HG03280 (cell line): ENCODE measurements around the gene NFE2.
"Not testable (repeated sequence)": the region's sequence is repeated elsewhere in the genome, so short reads cannot be mapped to it uniquely, and the experiment has no call there.

Source experiments
- ATAC-seq: cut with Tn5 transposase; IDR thresholded peaks from one replicate; pipeline ENCODE4 v1.9.1; 2021; ENCODE audit warnings: mild to moderate bottlenecking, moderate library complexity; ENCODE audit not compliant: unreplicated experiment

The NFE2 gene

DNA sequence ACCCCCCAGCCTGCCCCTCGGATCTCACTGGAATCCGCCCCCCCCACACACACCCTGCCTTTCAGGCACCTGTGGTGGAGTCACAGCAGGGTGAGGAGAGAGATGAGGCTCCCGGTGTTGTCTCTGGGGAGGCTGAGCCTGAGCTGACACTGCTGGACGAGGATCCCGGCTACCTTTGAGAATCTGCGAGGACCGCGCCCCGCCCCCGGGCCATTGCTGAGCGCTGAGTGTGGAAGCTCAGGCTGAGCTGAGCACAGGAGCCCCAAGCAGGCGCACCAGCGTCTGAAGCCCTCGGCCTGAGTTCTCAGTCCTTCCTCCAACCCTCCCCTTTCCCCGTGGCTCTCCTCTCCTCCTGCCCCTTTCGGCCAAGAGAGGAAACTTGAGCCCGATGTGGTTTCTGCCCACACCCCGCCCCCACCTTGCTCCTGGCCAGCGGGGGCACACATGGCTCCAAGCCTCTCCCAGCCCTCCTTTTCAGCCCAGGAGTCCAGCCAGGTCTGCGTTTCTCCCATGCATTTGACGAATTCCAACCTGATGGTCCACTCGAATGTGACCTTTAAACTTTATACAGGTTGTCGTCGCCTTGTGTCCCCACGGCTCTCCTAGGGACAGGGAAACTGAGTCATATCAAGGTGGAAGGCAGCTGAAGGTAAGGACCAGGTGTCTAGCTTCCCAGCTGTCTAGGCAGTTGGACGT is at the start of gene NFE2:
Gene NFE2 (minus strand): TSS at position 284 of the 696 bp plus-strand sequence. CDS start 5,767 bp downstream, outside the sequence.
- no peak for ATAC-seq

DNA sequence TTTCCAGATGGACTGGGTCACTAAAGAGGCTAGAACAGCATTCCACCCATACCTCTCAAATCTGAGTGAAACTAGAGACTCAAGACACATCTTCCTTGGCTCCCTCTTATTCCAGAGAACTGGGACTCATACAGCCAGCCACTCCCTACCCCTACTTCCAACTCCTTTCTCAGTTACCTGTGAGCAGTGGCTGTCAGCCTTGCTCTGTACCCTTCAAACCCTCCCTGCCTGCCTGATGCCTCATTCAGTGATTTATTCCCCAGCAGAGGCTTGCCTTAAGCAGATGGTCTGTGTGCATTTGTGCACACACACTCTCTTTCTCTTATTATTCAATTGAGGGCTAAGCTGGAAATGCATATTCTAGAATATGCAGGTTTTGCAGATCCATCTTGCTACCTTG is 48.9 kb upstream of the NFE2 start:
- ATAC-seq, result no peak

DNA sequence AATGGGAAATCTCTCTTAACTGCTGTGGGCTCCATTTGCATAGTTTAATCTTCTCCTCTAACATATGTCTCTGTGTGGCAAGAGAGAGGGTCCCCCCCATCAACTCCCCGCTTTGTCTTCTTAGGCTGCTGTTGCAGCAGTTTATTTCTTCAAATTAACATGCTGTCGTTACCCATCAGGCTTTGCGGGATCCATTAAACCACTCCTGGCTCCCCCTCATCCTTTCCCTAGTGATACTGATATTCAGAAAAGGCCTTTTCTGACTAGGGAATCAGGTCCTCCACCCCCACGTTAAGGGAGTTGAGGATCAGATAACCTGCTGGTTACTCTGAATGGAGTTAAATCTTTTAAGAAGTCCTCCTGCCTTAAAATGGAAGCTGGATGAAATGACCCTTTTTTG is 48.2 kb upstream of the NFE2 start:
- ATAC-seq, result no peak

DNA sequence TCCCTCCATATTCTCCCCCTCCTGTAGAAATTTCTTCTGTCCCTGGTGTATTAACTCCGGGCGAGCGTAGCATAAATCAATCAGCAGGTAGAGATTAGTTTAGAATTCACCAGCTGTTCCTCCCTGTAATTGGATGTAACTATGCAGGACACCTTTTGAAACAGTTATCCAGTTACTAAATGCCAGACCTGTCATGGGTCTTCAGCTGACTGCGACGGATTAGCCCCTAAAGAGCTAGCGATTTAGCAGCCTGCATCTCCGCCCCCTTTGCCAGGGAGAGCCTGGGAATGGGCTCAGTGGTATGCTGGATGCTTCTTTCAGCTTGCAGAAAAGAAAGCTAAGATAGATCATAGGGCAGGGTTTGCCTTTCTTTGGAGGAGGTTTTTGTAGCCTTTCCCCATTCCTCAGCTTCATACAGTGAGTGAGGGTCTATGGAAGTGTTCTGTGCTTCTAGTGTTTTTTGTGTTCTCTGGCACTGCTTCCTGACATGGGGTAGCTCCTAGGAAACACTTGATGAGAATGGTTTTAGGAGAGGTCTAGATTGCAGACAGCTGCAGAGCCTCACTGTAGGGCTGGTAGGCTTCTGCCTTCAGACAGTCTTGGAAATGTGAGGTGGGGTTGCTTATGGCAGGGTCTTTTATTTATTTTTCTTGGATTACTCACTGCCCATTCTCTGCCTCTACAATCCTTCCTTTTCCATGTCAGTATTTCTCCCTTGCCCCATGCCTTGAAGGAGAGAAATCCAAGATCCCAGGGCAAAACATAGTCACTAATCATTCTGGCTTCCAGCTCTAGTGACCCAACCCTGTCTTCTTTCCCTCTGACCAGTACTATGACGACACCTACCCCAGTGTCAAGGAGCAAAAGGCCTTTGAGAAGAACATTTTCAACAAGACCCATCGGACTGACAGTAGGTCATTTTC is 40.8 kb upstream of the NFE2 start:
- no peak for ATAC-seq

DNA sequence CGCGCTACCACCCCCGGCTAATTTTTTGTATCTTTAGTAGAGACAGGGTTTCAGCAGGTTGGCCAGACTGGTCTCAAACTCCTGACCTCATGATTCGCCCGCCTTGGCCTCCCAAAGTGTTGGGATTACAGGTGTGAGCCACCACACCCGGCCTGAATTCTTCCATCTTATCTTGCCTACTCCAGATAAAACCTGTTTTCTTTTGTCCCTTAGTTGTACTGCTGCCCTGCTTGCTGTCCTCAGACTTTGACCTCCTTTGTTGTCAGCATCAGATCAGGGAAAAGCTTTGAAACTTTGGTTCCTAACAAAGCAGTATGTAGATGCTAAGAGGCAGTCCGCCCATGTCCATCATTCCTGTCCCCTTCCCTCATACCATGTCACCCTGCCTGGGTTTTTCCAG is 40.0 kb upstream of the NFE2 start:
- ATAC-seq, result no peak

DNA sequence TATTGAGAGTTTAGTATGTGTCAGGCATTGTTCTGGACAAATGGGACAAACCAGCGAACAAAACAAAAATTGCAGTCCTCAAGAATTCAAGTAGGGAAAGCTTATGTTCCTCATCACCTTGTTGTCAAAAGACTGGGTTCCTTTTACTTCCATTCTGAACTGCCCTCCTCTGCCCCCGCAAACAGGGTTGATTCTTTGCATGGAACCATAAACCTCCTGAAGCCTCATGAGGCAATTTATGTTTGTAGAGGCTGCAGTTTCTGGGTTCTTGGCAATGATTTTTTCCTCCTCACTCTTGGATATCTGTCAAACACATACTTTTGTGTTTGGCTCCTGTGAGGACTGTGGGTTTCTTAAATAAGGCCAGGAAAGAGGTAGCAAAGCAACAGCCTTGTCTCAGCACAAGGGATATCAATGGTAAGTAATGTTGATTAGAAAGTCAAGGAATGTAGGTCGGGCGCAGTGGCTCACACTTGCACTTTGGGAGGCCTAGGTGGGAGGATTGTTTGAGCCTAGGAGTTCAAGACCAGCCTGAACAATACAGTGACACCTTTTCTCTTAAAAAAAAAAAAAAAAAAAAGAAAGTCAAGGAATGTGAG is 38.0 kb upstream of the NFE2 start:
- ATAC-seq, result no peak

DNA sequence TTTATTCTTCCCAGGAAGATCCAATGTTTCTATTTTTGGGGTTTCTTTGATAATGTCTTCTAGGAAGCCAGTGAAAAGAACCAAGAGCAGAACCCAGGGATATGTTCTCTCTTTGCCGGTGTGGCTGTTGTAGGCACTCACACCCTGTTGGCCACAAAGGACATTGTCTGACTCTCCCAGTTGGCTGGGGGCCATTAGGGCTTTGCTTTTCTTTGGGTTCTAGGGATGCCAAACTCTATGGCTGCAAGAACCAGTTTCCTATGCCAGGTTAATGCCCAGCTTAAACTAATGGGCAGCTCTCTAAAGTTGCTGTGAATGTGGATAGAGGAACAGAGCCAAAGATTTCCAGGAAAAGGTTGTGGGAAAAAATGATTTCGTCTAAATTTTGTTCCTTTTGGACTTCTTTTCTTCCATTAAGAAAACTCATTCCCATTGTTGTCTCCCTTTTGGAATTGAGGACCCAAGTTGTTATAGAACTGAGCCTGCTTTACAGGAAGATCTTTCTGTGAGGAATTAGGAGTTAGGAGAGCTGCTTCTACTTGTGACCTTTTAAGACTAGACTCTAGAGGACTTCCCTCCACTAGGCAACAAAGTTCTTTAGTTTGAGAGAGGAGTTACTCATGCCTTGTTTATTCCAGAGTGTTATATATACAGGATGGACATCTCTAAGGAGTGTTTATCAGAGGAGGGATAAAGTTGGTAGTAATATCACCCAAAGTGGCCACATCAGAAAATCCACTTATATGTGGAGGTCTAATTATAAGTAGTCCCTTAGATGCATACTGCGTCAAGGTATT is 37.2 kb upstream of the NFE2 start:
- ATAC-seq, result no peak

DNA sequence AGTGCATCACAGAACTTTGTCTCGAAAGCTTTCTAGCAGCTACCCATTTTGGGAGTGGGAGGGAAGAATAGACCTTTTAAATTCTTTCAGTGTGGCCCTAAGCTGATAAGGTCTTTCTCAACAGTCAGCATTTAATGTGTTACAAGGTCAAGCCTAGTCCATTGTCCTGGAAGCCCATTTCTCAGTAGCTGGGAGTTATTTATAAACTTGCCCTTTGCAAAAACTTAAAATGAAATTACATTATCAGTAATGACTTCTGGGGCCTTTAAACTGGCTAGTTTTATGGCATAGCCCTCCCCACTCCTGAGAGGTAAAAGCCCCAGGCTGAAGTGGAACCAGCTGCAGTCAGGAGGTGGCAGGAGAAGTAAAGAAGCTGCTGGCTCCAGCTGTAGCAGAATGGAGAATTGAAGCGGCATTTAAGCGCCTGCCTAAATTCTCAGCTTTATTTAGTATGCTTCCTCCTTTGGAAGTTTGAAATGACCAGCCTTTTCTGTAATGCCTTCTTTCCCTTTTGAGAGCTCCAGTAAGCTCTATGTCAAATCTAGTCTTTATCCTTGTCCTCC is 36.5 kb upstream of the NFE2 start:
- no peak for ATAC-seq

DNA sequence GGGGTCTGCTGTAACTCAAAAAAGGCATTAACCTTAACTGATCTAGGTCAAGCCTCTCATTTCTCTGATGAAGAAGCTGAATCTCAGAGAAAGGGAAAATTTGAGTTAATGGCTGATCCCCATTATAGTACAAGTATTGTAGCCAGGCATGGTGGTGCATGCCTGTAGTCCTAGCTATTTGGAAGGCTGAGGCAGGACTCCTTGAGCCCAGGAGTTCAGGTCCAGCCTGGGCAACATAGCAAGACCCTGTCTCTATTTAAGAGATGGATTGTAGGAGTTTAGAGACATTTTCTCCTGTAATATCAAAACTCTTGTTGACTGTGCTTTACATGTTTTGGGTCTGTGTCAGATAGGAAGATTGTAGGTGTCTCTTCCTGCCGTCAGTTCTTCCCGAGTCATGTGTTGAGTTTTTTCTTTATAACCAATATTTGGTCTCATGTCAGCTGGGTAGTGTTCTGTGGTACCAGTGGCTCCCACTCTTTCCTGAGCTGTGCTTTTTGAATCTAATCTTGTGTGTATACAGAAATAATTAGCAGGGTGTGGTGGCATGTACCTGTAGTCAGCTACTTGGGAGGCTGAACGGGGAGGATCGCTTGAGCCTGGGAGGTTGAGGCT is 32.7 kb upstream of the NFE2 start:
- no peak for ATAC-seq

DNA sequence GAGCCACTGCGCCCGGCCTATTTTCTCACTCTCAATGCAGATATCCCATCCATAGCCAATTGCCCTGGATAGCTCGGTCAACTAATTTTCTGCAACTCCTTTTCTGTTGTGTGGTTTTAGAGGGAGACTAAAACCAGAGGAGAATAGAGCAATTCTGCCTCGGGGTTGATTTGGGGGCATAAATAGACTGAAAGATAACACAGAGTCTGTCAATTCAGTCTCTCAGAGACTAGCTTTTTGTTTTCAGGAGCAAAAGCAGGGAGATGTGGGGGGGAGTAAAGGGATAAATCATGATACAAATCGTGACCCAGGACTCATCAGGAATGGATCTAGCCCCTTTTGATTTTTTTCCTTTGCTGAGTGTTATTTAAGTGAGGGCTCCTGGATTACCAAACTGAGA is 30.6 kb upstream of the NFE2 start:
- no peak for ATAC-seq

DNA sequence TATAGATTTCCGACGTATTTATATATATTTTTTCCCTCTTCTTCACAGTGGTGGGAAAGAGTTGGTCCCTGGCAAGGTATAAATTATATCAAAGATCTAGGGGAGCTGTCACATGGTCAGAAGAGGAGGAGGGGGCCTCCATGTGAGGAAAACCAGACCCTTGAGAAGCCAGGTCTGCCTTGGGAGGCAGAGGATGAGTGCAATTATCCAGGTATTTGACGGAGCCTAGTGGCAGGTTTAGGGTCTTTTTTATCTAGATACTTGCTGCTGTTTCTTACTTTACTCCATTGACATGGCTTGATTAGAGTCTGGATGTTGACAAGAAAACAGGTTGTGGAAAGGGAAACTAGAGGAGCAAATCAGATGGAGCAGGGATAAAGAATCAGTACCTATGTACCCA is 29.6 kb upstream of the NFE2 start:
- ATAC-seq, result no peak

DNA sequence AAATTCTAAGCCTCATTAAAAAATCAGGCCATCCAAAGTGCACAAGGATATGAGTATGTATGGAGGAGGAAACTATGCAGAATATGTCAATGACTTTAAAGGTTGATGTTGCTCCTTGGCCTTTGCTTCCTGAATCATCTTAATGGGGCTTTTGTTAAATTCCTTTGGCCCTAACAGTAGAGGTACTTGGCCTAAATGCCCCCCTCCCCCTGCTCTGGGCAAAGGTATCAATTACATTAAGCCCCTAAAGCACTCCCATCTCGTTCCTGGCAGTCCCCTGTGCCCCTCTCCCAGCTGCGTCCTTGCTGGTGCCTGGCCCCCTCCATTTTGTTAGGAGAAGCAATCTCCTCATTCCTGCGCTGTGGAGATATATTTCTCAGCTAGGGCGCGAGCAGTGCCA is 28.9 kb upstream of the NFE2 start:
- ATAC-seq, result no peak

DNA sequence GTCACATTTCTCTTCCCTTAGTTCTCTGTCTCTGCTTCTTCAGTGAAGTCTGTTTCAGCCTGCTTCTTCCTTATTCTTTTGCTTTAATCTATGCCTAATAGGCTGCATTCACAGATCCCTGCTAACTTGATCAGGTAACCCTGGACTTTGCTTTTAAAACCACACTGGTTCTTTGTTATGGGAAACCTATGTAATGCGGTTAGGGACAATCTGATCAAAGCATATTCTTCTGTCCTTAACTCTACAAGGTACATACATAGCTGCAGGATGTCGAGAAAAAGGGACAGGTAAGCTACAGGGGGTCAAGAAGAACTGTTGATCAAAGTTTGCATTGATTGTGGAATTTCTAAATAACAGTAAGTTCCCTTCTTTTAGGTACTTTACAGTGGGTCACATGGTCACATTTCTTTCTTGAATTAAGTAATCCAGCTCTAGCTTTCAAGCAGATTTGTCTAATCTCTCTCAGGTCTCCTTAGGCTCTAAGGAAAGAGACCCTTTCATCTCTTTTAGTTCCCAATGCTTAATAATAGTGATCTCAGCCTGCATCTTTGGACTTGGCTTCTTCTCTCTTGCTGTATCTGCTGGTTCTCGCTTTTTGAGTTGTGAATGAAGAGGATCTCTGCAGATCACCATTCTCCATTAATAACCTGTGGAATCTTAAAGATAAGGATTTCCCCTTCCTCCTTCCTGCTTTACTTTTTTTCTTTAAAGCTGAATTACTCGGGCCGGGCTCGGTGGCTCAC is 28.0 kb upstream of the NFE2 start:
- no peak for ATAC-seq

DNA sequence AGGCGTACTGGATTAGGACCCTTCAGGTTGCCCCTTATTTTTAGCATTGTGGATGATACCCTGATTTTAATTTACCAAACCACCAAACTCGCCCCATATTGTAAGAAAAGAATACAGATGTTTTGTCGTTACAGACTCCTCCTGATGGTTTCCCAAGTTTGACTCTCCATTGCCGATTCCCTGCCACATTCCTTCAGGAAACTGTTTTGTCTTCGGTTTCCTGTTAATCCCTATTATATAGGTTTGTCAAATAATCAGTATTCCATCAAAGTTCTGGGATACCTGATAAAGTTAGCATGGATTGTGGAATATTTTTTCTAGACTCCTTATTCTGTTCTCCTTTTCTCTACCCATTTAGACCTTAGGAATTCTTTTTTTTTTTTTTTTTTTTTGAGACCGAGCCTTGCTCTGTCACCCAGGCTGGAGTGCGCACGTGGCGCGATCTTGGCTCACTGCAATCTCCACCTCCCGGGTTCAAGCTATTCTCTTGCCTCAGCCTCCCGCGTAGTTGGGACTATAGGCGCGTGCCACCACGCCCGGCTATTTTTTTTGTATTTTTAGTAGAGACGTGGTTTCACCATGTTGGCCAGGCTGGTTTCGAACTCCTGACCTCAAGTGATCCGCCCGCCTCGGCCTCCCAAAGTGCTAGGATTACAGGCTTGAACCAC is 24.8 kb upstream of the NFE2 start:
- not testable (repeated sequence) for ATAC-seq

DNA sequence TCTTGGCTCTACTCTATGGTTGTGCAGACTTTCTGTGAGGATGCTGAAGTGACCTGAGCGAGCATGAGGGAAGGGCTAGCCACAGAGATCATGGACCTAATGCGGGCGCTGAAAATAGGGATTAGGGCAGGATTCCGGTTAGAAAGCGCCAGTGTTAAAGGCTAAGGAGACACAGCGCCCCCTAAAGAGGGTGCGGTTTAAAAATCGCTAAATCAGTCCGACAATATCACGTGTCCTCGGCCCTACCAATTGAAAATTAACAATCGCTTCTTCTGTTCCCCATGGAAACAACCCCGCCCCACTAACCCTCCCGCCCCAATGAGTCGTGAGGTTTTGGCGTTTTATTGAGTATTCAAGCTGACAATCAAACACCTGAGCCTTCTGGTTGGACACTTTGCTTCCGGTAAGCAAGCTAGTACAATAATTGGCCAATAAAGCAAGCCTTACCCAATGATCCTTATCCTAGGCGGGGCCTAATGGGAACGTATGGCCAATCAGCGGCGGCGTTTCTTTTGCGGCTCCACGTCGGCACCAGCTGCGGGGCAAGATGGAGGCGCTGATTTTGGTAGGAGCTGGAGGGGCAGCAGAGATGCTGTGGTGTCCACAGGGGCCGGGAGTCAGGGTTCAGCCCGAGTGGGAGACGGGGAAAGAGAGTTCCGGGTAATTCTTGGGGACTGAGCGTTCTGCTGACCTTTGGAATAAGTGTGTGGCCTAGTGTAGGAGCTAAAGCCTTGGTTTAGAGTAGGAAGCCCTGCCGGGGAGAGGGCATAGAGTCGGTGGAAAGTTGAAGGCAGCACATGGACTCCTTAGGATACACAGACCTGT is 24.0 kb upstream of the NFE2 start, which contains the start of gene COPZ1:
Gene COPZ1 (plus strand): TSS at position 515 of the 825 bp plus-strand sequence. CDS start 33 bp downstream, at position 548.
- peak; percentile 98 for ATAC-seq

DNA sequence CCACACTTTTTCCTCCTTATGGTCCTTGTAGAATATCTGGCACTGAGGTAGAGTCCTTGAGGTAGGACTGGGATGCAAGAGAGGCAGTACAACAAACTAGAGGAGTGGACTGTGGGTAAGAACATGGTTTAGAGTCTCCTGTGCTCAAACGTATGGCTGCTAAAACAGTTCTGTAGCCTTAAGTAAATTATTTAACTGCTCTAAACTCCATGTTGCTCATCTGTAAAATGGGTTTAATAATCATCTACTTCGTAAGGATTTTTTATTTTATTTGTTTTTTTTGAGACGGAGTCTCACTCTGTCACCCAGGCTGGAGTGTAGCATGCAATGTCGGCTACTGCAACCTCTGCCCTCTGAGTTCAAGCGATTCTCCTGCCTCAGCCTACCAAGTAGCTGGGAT is 20.5 kb upstream of the NFE2 start:
- no peak for ATAC-seq

DNA sequence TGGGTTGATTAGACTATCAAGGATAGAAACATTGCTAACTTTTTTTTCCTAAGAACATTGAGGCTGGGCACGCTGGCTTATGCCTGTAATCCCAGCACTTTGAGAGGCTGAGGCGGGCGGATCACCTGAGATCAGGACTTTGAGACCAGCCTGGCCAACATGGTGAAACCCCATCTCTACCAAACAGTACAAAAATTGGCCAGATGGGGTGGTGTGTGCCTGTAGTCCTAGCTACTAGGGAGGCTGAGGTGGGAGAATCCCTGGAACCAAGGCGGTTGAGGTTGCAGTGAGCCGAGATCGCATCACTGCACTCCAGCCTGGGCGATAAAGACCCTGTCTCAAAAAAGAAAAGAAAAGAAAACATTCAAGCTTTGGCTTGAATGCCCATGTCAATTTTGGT is 11.5 kb upstream of the NFE2 start:
- ATAC-seq, result not testable (repeated sequence)

DNA sequence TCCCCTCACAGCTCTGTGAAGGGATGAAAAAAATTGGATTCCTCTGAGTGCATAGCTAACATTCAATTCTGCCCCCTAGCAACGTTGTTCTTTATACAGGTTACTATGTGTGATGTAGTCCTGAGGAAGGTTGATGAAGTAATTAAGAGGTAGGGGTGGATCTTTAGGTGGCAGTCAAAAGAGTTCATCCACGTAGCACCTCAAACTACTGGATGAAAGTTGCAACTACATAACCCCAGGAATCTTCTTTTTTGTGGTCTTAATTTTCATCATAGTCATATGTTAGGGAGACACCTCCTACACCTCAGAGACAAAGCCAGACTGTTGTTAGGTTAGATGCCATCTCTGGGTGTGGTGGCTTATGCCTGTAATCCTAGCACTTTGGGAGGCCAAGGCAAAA is 10.2 kb upstream of the NFE2 start:
- ATAC-seq, result no peak
